Progenitor cell of endocrine pancreas (in vitro differentiated cells): ENCODE measurements around the gene PACS1. TPM values are rescaled to one million over a fixed set of nuclear protein-coding genes. Genes with fewer than 3 reads are reported as not detected.

Experiments
- DNase-seq: peaks from one replicate; pipeline ENCODE4 v3.0.0; 2021; ENCODE audit warnings: low spot score; ENCODE audit not compliant: unreplicated experiment
- H3K27ac Mint-ChIP-seq: 2 replicates; pipeline ENCODE4 v1.8.0; 2021; ENCODE audit warnings: mild to moderate bottlenecking, moderate library complexity, mixed read lengths
- H3K27me3 Mint-ChIP-seq: 2 replicates; pipeline ENCODE4 v1.8.0; 2021; ENCODE audit warnings: mixed read lengths
- H3K36me3 Mint-ChIP-seq: 2 replicates; pipeline ENCODE4 v1.8.0; 2022; ENCODE audit warnings: mixed read lengths; ENCODE audit not compliant: insufficient read depth
- H3K4me1 Mint-ChIP-seq: 2 replicates; pipeline ENCODE4 v1.8.0; 2021; ENCODE audit warnings: low read depth, mixed read lengths
- H3K4me3 Mint-ChIP-seq: 2 replicates; pipeline ENCODE4 v1.8.0; 2021; ENCODE audit warnings: low read depth, mild to moderate bottlenecking, moderate library complexity, mixed read lengths
- H3K9me3 Mint-ChIP-seq: 2 replicates; pipeline ENCODE4 v1.8.0; 2021; ENCODE audit warnings: low read depth, mixed read lengths
- CTCF ChIP-seq: fragments of 200-600 bp; sonication (generic); IDR thresholded peaks from one replicate; pipeline ENCODE4 v1.5.0; 2021; ENCODE audit warnings: antibody characterized with exemption, mild to moderate bottlenecking; ENCODE audit not compliant: unreplicated experiment
- total RNA-seq: library from RNA; stranded (reverse); gene quantifications from 2 replicates; pipeline ENCODE4 v1.2.1, GENCODE V29; 2021

Gene PACS1
- total RNA-seq, 1 donor from 2014 or later: 72.3 TPM

GRCh38 chr11:66204412-66204811 lies 134.3 kb downstream of the PACS1 start:
- H3K4me3 Mint-ChIP-seq: no peak overlapping the region
- H3K9me3 Mint-ChIP-seq: peaks cover 38% of the 10 kb centered on the region
- H3K27me3 Mint-ChIP-seq: no peaks in the 10 kb centered on the region
- H3K36me3 Mint-ChIP-seq: peaks cover 32% of the 10 kb centered on the region
- no peaks in the 10 kb centered on the region for H3K4me1 Mint-ChIP-seq
- no peak for DNase-seq
- H3K27ac Mint-ChIP-seq: no peak overlapping the region
- TF ChIP-seq CTCF: no peak

GRCh38 chr11:66207816-66208215 lies 137.7 kb downstream of the PACS1 start:
- no peak for DNase-seq
- H3K27ac Mint-ChIP-seq: no peak overlapping the region
- no peak for TF ChIP-seq CTCF
- H3K36me3 Mint-ChIP-seq: peaks cover 12% of the 10 kb centered on the region
- no peaks in the 10 kb centered on the region for H3K27me3 Mint-ChIP-seq
- H3K4me1 Mint-ChIP-seq: no peaks in the 10 kb centered on the region
- H3K4me3 Mint-ChIP-seq: no peak overlapping the region
- H3K9me3 Mint-ChIP-seq: peaks cover 15% of the 10 kb centered on the region

GRCh38 chr11:66211100-66211499 lies 141.0 kb downstream of the PACS1 start:
- no peak for TF ChIP-seq CTCF
- Mint-ChIP-seq H3K9me3 (no peaks in the 10 kb centered on the region), H3K4me3 (no peak overlapping the region), H3K36me3 (peaks cover 10% of the 10 kb centered on the region), H3K27me3 (no peaks in the 10 kb centered on the region), H3K27ac (no peak overlapping the region), H3K4me1 (no peaks in the 10 kb centered on the region)
- no peak for DNase-seq

- no peak for TF ChIP-seq CTCF
- Mint-ChIP-seq H3K9me3 (no peaks in the 10 kb centered on the region), H3K4me3 (no peak overlapping the region), H3K27ac (no peak overlapping the region), H3K36me3 (peaks cover 18% of the 10 kb centered on the region), H3K4me1 (no peaks in the 10 kb centered on the region), H3K27me3 (no peaks in the 10 kb centered on the region)
- no peak for DNase-seq
Measured at GRCh38 chr11:66216911-66217310, 146.8 kb downstream of the PACS1 start.

GRCh38 chr11:66218036-66218435 lies 148.0 kb downstream of the PACS1 start:
- H3K36me3 Mint-ChIP-seq: peaks cover 17% of the 10 kb centered on the region
- no peaks in the 10 kb centered on the region for H3K27me3 Mint-ChIP-seq

More at GRCh38 chr11:66218036-66218435, 148.0 kb downstream of the PACS1 start:
- no peak for TF ChIP-seq CTCF
- Mint-ChIP-seq H3K4me3 (no peak overlapping the region), H3K9me3 (no peaks in the 10 kb centered on the region), H3K4me1 (peaks cover 4% of the 10 kb centered on the region), H3K27ac (no peak overlapping the region)
- DNase-seq: no peak
